PC-9 (cell line): Measurements from ENCODE around the gene PPM1G. TPM values are rescaled to one million over a fixed set of nuclear protein-coding genes. Genes with fewer than 3 reads are reported as not detected.
A peak's percentile ranks its signal among the peaks of the same experiment; 100 is the strongest.

Experiments used
- BruUV-seq: library from RNA; stranded (reverse); fragments of 400-500 nt; replicated peaks from 2 replicates; lab custom pipeline; 2021; lab: Mats Ljungman, UMichigan
- CTCF ChIA-PET: fragments of 300-600 bp; sonication (Branson Sonifier 250); formaldehyde crosslinking; loops from one replicate; lab custom pipeline; 2022; ENCODE audit warnings: antibody characterized with exemption; lab: Charles Lee
- POLR2A ChIA-PET: fragments of 300-600 bp; sonication (Branson Sonifier 250); formaldehyde crosslinking; loops from one replicate; lab custom pipeline; 2022; ENCODE audit warnings: antibody characterized with exemption; ENCODE audit not compliant: unreplicated experiment; lab: Charles Lee
- DNase-seq, 2 experiments: peaks; one replicate each; pipeline versions ENCODE4 v3.0.0 to v3.0.0-alpha.2; 2015 to 2022; ENCODE audit warnings: mixed read lengths in 1 of 2
- H2AFZ ChIP-seq: fragments of 200-600 bp; sonication (generic); 2 replicates; pipeline ENCODE4 v1.8.1; 2017; ENCODE audit warnings: antibody characterized with exemption
- H3F3A ChIP-seq: fragments of 200-600 bp; sonication (generic); 2 replicates; pipeline ENCODE4 v1.8.1; 2017; ENCODE audit warnings: antibody characterized with exemption, mild to moderate bottlenecking, low read depth; ENCODE audit not compliant: insufficient read depth
- H3K27ac ChIP-seq: fragments of 200-600 bp; sonication (generic); 2 replicates; pipeline ENCODE4 v1.6.1; 2016; ENCODE audit warnings: mixed run types
- H3K27me3 ChIP-seq: fragments of 200-600 bp; sonication (generic); 2 replicates; pipeline ENCODE4 v1.6.1; 2016; ENCODE audit warnings: low read depth, mixed run types; ENCODE audit not compliant: insufficient read depth
- H3K36me3 ChIP-seq: fragments of 200-600 bp; sonication (generic); 2 replicates; pipeline ENCODE4 v1.6.1; 2016; ENCODE audit warnings: low read depth, mixed run types
- H3K4me1 ChIP-seq: fragments of 200-600 bp; sonication (generic); replicated peaks from 2 replicates; pipeline ENCODE4 v1.6.1; 2016; ENCODE audit warnings: mixed run types; ENCODE audit not compliant: insufficient read depth
- H3K4me2 ChIP-seq: fragments of 200-600 bp; sonication (generic); 2 replicates; pipeline ENCODE4 v1.6.1; 2017; ENCODE audit warnings: mixed run types
- H3K4me3 ChIP-seq: fragments of 200-600 bp; sonication (generic); 2 replicates; pipeline ENCODE4 v1.6.1; 2016; ENCODE audit warnings: mixed run types
- H3K79me2 ChIP-seq: fragments of 200-600 bp; sonication (generic); 2 replicates; pipeline ENCODE4 v1.6.1; 2017; ENCODE audit warnings: low read depth, mixed run types
- H3K9me2 ChIP-seq: fragments of 200-600 bp; sonication (generic); 2 replicates; pipeline ENCODE4 v1.8.1; 2017; ENCODE audit warnings: mild to moderate bottlenecking; ENCODE audit not compliant: insufficient read depth
- H3K9me3 ChIP-seq: fragments of 200-600 bp; sonication (generic); 2 replicates; pipeline ENCODE4 v1.8.1; 2016; ENCODE audit warnings: low read depth; ENCODE audit not compliant: insufficient read depth
- H4K20me1 ChIP-seq: fragments of 200-600 bp; sonication (generic); 2 replicates; pipeline ENCODE4 v1.8.1; 2017; ENCODE audit not compliant: insufficient read depth
- EZH2 ChIP-seq: fragments of 200-600 bp; sonication (generic); IDR thresholded peaks from 2 replicates; pipeline ENCODE4 v1.8.0; 2017; ENCODE audit warnings: antibody characterized with exemption, low read depth
- intact Hi-C: fragments of 100-400 bp; cut with micrococcal nuclease; formaldehyde crosslinking; loops from one replicate; pipeline ENCODE4 v1.10.0; 2022; ENCODE audit not compliant: unreplicated experiment
- total RNA-seq: library from RNA; stranded (reverse); gene quantifications from 2 replicates; pipeline ENCODE4 v1.2.3, GENCODE V29; 2021
- TF ChIP-seq, protein P1 (sequence below): fragments of 200-600 bp; sonication (generic); conservative IDR thresholded peaks from 2 replicates; pipeline ENCODE4 v1.6.1; 2017; ENCODE audit warnings: mixed run types, antibody characterized with exemption, mild to moderate bottlenecking, moderate library complexity

PPM1G gene
- total RNA-seq, 1 experiment from 2014 or later = 136 TPM

DNA sequence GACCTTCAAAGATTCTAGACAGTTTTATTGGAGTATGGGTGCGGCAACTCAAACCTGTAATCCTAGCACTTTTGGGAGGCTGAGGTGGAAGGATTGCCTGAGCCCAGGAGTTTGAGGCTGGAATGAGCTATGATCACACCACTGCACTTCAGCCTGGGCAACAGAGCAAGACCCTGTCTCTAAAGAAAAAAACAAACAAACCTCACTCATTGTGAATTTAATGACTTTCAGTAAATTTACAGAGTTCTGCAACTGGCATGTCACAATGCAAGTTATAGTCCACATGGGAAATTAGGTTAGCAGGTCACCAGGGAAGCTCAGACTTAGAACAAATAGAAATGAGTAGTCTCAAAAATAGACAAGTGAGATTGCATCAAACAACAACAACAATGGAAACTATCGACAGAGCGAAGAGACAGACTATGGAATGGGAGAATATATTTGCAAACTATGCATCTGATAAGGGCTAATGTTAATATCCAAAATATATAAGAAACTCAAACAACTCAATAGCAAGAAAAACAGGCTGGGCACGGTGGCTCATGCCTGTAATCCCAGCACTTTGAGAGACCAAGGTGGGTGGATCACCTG is 12.4 kb upstream of the PPM1G start:
- H4K20me1 ChIP-seq = no peaks in the 10 kb centered on the region
- no peaks in the 10 kb centered on the region for H3K79me2 ChIP-seq
- TF ChIP-seq, protein P1, sequence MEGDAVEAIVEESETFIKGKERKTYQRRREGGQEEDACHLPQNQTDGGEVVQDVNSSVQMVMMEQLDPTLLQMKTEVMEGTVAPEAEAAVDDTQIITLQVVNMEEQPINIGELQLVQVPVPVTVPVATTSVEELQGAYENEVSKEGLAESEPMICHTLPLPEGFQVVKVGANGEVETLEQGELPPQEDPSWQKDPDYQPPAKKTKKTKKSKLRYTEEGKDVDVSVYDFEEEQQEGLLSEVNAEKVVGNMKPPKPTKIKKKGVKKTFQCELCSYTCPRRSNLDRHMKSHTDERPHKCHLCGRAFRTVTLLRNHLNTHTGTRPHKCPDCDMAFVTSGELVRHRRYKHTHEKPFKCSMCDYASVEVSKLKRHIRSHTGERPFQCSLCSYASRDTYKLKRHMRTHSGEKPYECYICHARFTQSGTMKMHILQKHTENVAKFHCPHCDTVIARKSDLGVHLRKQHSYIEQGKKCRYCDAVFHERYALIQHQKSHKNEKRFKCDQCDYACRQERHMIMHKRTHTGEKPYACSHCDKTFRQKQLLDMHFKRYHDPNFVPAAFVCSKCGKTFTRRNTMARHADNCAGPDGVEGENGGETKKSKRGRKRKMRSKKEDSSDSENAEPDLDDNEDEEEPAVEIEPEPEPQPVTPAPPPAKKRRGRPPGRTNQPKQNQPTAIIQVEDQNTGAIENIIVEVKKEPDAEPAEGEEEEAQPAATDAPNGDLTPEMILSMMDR = no peak
- no peak for TF ChIP-seq EZH2
- no TSS peak for BruUV-seq
- no peak overlapping the region for H2AFZ ChIP-seq
- CTCF ChIA-PET = no interaction called here
- H3K4me3 ChIP-seq = no peak overlapping the region
- intact Hi-C loops = no loop called here
- H3F3A ChIP-seq = peaks cover 20% of the 10 kb centered on the region
- no peaks in the 10 kb centered on the region for H3K27me3 ChIP-seq
- no peaks in the 10 kb centered on the region for H3K9me2 ChIP-seq
- H3K9me3 ChIP-seq = no peaks in the 10 kb centered on the region
- POLR2A ChIA-PET = interaction anchor here (0.5 kb wide), 1 partner anchor 14 kb away, joined by 13 read pairs; no protein-coding TSS in a partner anchor
- H3K27ac ChIP-seq = peak overlapping the region; percentile 18; the same call in 1 of the 2 replicates
- no peak for DNase-seq
- no peaks in the 10 kb centered on the region for H3K36me3 ChIP-seq
- H3K4me1 ChIP-seq = peaks cover 15% of the 10 kb centered on the region
- no peak overlapping the region for H3K4me2 ChIP-seq

DNA sequence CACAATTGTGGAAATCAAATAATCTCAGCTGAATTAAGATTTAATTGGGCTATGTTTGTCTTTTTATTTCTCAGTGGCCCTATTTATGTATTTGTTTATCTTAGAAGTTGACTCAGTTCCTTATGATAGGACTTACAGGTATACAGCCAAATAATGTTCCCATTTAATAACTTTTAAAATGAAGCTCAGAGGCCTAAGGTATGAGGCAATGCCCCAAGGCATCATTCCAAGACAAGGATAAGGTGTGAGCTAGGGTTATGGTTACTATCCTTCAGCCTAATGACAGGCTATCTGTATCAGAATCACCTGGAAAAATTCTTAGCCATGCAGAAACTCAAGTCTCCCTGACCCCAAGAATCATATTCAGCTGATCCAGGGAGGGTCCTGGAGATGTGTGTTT is 11.6 kb upstream of the PPM1G start:
- CTCF ChIA-PET = no interaction called here
- BruUV-seq = no TSS peak
- peak overlapping the region; percentile 12 for H3K4me2 ChIP-seq

DNA sequence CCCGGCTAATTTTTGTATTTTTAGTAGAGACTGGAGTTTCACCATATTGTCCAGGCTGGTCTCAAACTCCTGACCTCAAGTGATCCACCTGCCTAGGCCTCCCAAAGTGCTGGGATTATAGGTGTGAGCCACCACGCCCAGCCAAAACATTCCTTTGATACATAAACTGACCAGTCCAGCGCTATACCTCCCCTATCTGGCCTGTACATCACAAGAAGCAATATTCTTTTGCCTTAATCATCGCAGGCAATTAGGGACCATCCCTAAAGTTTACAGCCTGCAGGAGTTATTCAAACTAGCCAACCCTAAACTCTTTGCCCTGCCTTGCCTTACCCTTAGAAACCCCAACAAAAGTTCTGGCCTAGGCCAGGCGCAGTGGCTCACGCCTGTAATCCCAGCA is 6.8 kb upstream of the PPM1G start:
- Histone ChIP-seq H3K9me2 (no peaks in the 10 kb centered on the region), H3K4me3 (no peak overlapping the region), H3F3A (peaks cover 34% of the 10 kb centered on the region), H3K27ac (no peak overlapping the region), H3K79me2 (no peaks in the 10 kb centered on the region), H4K20me1 (no peaks in the 10 kb centered on the region), H2AFZ (no peak overlapping the region), H3K36me3 (no peaks in the 10 kb centered on the region), H3K9me3 (no peaks in the 10 kb centered on the region), H3K4me1 (peaks cover 13% of the 10 kb centered on the region), H3K4me2 (no peak overlapping the region), H3K27me3 (no peaks in the 10 kb centered on the region)
- ChIA-PET POLR2A (no interaction called here), CTCF (no interaction called here)
- TF ChIP-seq, protein P1 = no peak
- TF ChIP-seq EZH2 = no peak
- no TSS peak for BruUV-seq
- intact Hi-C loops = no loop called here
- no peak for DNase-seq

More for the DNA sequence above, 11.6 kb upstream of the PPM1G start:
- Histone ChIP-seq H3K4me3 (no peak overlapping the region), H3K79me2 (no peaks in the 10 kb centered on the region), H3K4me1 (peaks cover 15% of the 10 kb centered on the region), H3K27me3 (no peaks in the 10 kb centered on the region), H3K27ac (peak overlapping the region; percentile 18; the same call in 1 of the 2 replicates), H3F3A (peaks cover 20% of the 10 kb centered on the region), H3K9me3 (no peaks in the 10 kb centered on the region), H3K9me2 (no peaks in the 10 kb centered on the region), H4K20me1 (no peaks in the 10 kb centered on the region), H2AFZ (no peak overlapping the region), H3K36me3 (no peaks in the 10 kb centered on the region)
- intact Hi-C loops = no loop called here
- TF ChIP-seq EZH2 = no peak
- TF ChIP-seq, protein P1 = no peak
- POLR2A ChIA-PET = interaction anchor here (0.5 to 0.7 kb wide), 2 partner anchors 13 to 260 kb away, joined by 3 to 13 read pairs; no protein-coding TSS in a partner anchor
- peak in 1 of 2 experiments; percentile 68 for DNase-seq
